GM20000 (cell line): Measurements from ENCODE around the gene RSF1.

Experiments used
- DNase-seq: peaks from one replicate; pipeline ENCODE4 v3.0.0; 2012; ENCODE audit warnings: low spot score
- CTCF ChIP-seq: IDR thresholded peaks from 2 replicates; pipeline ENCODE4 v1.5.1; 2012; ENCODE audit warnings: mild to moderate bottlenecking, control low read depth; ENCODE audit errors: extremely low read depth, missing control alignments

RSF1 gene

DNA sequence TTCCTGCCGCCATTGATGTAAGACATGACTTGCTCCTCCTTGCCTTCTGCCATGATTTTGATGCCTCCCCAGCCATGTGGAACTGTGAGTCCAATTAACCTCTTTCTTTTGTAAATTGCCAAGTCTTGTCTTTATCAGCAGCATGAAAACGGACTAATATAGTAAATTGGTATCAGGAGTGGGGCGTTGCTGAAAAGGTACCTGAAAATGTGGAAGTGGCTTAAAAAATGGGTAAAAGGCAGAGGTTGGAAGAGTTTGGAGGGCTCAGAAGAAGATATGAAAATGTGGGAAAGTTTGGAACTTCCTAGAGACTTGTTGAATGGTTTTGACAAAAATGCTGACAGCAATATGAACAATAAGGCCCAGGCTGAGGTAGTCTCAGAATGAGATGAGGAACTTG, 89.7 kb downstream of the RSF1 start:
- no peak for TF ChIP-seq CTCF
- no peak for DNase-seq

DNA sequence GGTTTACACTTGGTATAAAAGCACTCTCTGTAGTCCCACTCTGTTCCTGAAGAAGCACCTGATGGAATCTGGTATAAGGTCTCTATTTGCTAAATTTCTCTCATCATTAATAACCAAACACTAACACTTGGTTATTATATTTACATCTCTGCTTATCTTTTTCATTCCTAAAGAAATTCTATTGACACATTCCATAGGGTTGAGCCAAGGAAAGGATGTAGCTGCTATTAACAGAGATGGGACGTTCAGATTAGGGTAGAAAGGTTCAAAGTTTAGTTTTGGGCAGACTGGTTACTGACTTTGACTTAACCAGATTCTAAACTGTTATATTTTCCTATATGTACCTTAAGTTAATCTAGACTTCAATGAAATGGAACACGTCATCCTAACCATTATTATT, 91.5 kb downstream of the RSF1 start:
- no peak for DNase-seq
- no peak for TF ChIP-seq CTCF

GRCh38 chr11:77728203-77728786, 92.2 kb downstream of the RSF1 start:
- DNase-seq, result no peak
- no peak for TF ChIP-seq CTCF

GRCh38 chr11:77726524-77726923, 94.0 kb downstream of the RSF1 start:
- no peak for TF ChIP-seq CTCF
- DNase-seq, result peak; percentile 38

- DNase-seq, result peak; percentile 47
- no peak for TF ChIP-seq CTCF
Measured at GRCh38 chr11:77725433-77725832, 95.1 kb downstream of the RSF1 start.

DNA sequence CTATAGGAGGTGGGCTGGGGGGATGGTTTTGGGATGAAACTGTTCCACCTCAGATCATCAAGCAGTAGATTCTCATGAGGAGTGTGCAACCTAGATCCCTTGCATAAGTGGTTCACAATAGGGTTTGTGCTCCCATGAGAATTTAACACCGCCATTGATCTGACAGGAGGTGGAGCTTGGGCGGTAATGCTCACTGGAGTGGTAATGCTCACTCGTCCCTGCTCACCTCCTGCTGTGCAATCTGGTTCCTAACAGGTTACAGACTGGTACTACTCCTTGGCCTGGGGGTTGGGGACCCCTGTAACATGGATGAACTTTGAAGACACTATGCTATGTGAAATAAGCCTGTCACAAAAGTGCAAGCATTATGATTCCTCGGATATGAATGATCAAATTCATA, 95.9 kb downstream of the RSF1 start:
- DNase-seq, result no peak
- TF ChIP-seq CTCF, result no peak

DNA sequence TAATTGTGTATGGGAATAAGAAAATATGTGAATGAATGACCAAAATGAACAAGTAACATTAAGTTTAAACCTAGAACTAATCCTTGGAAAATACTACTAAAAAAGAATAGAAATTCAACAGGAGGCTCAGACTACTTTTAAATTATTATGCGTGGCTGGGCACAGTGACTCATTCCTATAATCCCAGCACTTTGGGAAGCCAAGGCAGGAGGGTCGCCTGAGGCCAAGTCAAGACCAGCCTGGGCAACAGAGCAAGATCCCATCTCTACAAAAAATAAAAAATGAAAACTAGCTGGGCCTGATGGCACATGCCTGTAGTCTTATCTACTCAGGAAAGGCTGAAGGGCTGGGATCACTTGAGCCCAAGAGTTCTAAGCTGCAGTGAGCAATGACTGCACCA, 97.5 kb downstream of the RSF1 start:
- TF ChIP-seq CTCF, result no peak
- no peak for DNase-seq
